HG02759 (cell line): ENCODE results near the gene XIRP2.

Experiments
- ATAC-seq: cut with Tn5 transposase; IDR thresholded peaks from one replicate; pipeline ENCODE4 v1.9.1; 2021; ENCODE audit warnings: mild to moderate bottlenecking, moderate library complexity; ENCODE audit not compliant: unreplicated experiment

The XIRP2 gene

GRCh38 chr2:166926657-166927056 lies 38.4 kb downstream of the XIRP2 start:
- no peak for ATAC-seq

DNA sequence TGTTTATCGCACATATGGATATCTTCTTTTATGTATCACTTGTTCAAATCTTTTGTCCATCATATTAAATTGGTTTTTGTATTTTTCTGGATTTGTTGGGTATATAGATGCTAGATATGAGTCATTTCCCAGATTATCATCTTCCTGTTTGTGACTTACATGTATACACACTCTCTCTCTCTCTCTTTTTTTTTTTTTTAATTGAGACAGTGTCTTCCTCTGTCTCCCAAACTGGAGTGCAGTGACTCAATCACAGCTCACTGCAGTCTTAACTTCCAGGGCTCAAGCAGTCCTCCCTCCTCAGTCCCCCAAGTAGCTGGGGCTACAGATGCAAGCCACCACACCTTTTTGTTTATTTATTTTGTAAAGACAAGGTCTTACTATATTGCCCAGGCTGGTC lies 43.8 kb downstream of the XIRP2 start:
- no peak for ATAC-seq

DNA sequence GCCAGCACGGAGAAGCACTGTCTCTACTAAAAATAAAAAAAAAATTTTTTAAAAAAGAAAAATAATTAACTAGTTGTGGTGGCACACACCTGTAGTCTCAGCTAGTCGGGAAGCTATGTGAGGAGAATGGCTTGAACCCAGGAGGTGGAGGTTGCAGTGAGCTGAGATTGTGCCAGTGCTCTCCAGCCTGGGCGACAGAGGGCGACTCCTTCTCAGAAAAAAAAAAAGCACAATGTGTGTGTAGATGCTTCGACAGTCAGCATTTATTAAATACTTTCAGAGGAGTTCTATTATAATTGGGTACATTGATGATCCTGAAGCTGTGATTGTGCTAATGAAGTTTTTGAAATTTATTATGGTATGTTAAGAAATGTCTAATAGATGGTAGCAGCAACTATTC lies 46.5 kb downstream of the XIRP2 start:
- ATAC-seq: no peak

GRCh38 chr2:166942377-166942776 lies 54.1 kb downstream of the XIRP2 start:
- no peak for ATAC-seq

- no peak for ATAC-seq
These were observed 56.6 kb downstream of the XIRP2 start for GRCh38 chr2:166944909-166945308.

GRCh38 chr2:166957686-166958085 lies 69.4 kb downstream of the XIRP2 start:
- ATAC-seq: no peak

GRCh38 chr2:166958986-166959481 lies 70.8 kb downstream of the XIRP2 start:
- no peak for ATAC-seq

DNA sequence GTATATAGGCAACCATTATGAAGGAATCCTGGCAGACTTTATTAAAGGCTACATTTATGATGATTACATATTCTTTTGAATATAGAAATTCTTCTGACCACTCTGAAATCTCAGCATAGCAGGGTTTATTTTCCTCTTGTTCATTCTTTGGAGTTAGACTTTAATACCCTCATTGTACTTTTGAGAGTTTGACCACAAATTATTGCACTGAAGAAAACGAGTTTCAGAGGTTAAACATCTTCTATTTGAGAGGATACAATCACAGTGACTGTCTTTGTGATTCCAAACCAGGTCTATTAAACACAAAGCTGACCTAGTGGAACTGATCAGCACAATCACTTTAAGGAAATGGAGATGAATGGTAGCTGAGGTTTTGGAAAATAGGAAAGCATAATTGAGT lies 71.3 kb downstream of the XIRP2 start:
- ATAC-seq: no peak

GRCh38 chr2:166960702-166961270 lies 72.5 kb downstream of the XIRP2 start:
- ATAC-seq: no peak

GRCh38 chr2:166961933-166962332 lies 73.7 kb downstream of the XIRP2 start:
- ATAC-seq: no peak

DNA sequence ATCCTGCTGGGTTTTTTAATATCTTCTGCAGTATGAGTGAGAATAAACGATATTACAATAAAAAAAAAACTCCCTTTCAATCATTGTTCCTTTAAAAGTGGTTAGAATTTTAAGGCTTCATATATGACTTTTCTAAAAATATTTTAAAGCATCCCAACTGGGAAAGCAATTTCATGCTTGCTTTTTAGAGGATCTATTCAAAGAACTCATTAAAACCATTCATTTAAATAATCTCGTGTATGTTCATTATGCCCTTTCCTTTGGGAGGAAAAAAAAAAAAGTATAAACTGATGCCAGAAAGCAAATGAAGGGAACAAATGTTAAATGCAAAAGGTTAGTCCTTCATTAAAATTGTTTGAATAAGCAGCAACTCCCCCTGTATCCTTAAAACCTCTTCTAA lies 81.2 kb downstream of the XIRP2 start:
- ATAC-seq: no peak

- no peak for ATAC-seq
These were observed 83.7 kb downstream of the XIRP2 start for GRCh38 chr2:166972002-166972401.

DNA sequence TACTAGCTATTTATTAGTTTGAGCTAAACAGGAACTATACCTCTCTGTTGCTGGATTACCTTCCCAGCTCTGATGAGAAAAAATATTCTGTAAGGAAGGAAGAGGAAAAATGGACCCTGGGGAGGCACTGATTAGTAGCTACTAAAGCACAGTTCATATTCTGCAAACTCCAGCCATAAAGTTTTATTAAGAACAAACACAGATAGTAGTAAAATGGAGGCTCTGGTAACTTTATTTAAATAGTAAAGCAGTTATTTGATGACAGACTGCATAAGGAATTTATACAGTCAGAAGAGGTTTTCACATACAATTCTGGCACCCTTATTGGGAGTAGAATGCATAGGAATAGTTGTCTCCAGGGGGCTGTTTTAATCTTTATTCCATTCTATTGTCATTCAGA lies 84.1 kb downstream of the XIRP2 start:
- ATAC-seq: no peak

GRCh38 chr2:166984188-166984587 lies 95.9 kb downstream of the XIRP2 start:
- no peak for ATAC-seq

- no peak for ATAC-seq
These were observed 96.5 kb downstream of the XIRP2 start for GRCh38 chr2:166984797-166985196.

DNA sequence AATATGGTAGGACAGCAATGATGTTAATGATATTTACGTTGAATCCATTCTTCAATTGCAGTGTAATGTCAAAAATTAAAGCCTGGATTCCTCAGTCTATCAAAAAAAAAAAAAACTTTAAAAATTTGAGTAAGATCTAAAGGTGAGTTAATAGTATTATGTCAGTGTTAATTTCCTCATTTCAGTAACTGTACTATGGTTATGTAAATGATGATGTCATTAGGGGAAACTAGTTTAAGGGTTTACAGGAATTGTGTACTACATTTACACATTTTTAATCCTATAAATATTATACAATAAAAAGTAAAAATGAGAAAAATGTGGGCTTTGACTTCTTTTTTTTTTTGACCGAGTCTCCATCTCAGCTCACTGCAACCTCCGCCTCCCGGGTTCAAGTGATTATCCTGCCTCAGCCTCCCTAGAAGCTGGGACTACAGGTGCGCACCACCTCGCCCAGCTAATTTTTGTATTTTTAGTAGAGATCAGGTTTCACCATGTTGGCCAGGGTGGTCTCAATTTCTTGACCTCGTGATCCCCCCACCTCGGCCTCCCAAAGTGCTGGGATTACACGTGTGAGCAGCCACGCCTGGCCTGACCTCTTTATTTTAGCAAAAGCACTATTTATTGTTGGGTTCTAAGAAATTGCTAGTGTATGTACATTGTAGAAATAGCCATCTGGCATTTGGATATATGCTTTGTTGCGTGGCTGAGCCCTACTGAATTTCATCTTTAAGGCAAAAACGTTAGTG lies 106.5 kb downstream of the XIRP2 start:
- ATAC-seq: no peak

GRCh38 chr2:166996465-166996864 lies 108.2 kb downstream of the XIRP2 start:
- no peak for ATAC-seq

DNA sequence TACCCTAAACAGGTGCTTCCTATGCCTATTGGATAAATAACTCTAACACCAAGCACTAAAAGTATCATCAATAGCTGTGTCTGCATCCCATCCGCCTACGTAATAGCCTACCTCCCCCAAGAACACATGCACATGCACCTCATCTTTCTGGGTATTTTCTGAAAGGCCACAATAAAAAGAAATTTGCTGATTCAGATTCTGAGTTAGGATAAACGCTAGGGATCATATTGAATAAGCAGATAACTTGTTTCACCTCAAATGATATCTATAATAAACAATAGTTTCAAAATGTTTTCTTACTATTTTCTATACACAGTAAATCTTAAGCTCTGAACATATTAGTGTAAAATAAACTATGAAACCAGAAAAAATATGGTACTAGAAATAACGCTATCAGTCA lies 112.9 kb downstream of the XIRP2 start:
- no peak for ATAC-seq

GRCh38 chr2:167005096-167005495 lies 116.8 kb downstream of the XIRP2 start:
- no peak for ATAC-seq

DNA sequence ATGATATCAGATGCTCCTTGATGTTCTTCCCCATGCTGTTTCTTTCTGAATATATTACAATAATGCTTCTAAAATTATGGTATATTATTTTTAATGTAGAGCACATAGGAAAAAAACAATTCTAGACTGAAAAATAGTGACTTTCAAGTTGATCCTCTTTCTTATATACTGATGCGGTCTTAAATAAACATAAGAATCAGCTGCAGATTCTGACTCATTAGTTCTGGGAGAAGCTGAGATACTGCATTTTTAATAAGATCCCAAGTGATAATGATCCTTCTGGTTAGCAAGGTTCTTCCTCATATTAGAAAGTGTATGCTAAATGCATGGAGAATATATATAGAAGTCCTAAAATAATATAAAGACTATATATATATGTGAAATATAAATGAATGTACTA lies 124.9 kb downstream of the XIRP2 start:
- ATAC-seq: no peak

DNA sequence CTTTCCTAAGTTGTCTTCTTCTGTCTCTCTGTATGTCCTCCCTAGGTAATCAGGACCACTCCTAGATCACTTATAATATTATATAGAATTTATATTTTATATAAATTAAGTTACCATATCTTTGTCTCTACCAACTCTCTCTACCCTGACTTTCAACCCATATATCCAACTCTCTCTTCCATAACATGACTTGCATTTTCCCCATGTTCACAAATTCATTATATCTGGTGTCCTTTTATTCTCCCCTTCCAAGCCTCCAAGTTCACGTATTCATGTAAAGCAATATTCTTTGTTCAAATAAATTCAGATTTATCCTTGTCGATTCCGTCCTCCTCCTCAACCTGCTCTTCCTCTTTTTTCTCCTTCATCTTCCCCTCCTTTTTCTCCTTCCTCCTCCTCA lies 127.5 kb downstream of the XIRP2 start:
- no peak for ATAC-seq

DNA sequence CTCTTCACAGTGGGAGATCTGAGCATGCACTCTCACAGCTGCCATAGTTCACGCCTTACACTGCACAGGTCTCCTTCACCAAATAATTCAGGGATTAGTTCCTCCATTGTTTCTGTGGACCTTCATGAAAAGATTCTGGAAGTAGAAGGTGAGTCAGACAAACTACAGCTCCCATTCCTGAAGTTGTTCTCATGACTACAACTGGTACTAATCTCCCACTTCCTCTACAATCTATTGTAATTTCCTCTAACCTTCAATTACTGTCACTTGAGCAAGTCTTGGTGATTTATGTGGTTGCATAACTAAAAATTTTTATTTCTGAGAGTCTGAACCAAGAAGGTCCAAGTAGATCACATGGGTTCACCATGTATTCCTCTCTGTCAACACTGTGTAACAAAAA lies 128.7 kb downstream of the XIRP2 start:
- no peak for ATAC-seq

DNA sequence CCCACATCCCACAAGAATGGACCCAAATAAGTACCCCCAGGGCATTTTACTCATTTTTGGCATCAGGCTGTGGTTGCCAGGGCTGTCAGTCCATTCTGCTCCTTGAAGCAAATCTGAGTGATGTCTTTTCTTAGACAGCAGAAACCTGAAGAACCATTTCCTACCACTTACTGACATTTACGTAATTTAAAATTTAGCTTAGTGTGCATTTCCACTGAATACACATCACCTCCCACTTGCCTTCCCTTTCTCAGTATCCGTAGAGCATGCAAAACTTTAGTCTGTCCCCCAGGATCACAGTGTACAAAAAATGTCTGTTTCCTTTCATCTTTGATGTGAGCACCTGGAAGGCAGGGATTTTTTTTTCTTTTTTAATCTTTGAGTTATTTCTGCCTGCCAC lies 130.3 kb downstream of the XIRP2 start:
- no peak for ATAC-seq
